HepG2 (cell line): Measurements from ENCODE around the gene TTBK1. TPM values are rescaled to one million over a fixed set of nuclear protein-coding genes. Genes with fewer than 3 reads are reported as not detected.
A peak's percentile ranks its signal among the peaks of the same experiment; 100 is the strongest.

Experiments
- AFF4 ChIP-seq: sonication (generic); formaldehyde crosslinking; IDR thresholded peaks from 2 replicates; pipeline ENCODE4 v1.4.0; 2020; ENCODE audit warnings: missing genetic modification reagents
- ATAD3A ChIP-seq: sonication (generic); formaldehyde crosslinking; IDR thresholded peaks from 2 replicates; pipeline ENCODE4 v1.4.0; 2020; ENCODE audit warnings: missing genetic modification reagents
- ATRX ChIP-seq: sonication (generic); formaldehyde crosslinking; IDR thresholded peaks from 2 replicates; pipeline ENCODE4 v1.4.0; 2020; ENCODE audit warnings: missing genetic modification reagents, borderline replicate concordance
- CBX2 ChIP-seq, 2 experiments: fragments of 200-600 bp in 1 of 2; sonication (generic); formaldehyde crosslinking in 1 of 2; IDR thresholded peaks; 2 replicates each; pipeline versions ENCODE4 v1.7.0 to v1.8.1; 2018 to 2022; ENCODE audit warnings: low read depth in 2 of 2, low read length in 1 of 2, mild to moderate bottlenecking in 1 of 2, missing genetic modification reagents in 1 of 2
- CENPX ChIP-seq: sonication (generic); formaldehyde crosslinking; IDR thresholded peaks from 2 replicates; pipeline ENCODE4 v1.9.0; 2021; ENCODE audit warnings: mild to moderate bottlenecking, missing genetic modification reagents, moderate library complexity
- FOSL2 ChIP-seq: sonication (generic); formaldehyde crosslinking; IDR thresholded peaks from 2 replicates; pipeline ENCODE4 v1.4.0; 2020; ENCODE audit warnings: missing genetic modification reagents
- HNRNPLL ChIP-seq: fragments of 200-400 bp; formaldehyde crosslinking; IDR thresholded peaks from 2 replicates; pipeline ENCODE4 v1.6.1; 2017; ENCODE audit warnings: mild to moderate bottlenecking, low read depth, low read length; ENCODE audit not compliant: poor library complexity, severe bottlenecking
- KAT2B ChIP-seq: fragments of 150-350 bp; IDR thresholded peaks from 2 replicates; pipeline ENCODE4 v1.6.1; 2014; ENCODE audit warnings: low read depth, low read length, borderline replicate concordance
- KDM2A ChIP-seq: sonication (generic); formaldehyde crosslinking; IDR thresholded peaks from 2 replicates; pipeline ENCODE4 v1.4.0; 2020; ENCODE audit warnings: low read depth, missing genetic modification reagents, borderline replicate concordance
- KLF13 ChIP-seq: sonication (generic); formaldehyde crosslinking; IDR thresholded peaks from 2 replicates; pipeline ENCODE4 v1.4.0; 2020; ENCODE audit warnings: mild to moderate bottlenecking, missing genetic modification reagents
- MEIS1 ChIP-seq: sonication (generic); formaldehyde crosslinking; IDR thresholded peaks from 2 replicates; pipeline ENCODE4 v1.9.0; 2021; ENCODE audit warnings: mild to moderate bottlenecking, missing genetic modification reagents, moderate library complexity, borderline replicate concordance
- MZF1 ChIP-seq: sonication (generic); formaldehyde crosslinking; IDR thresholded peaks from 2 replicates; pipeline ENCODE4 v1.8.1; 2023; ENCODE audit warnings: mild to moderate bottlenecking, missing genetic modification reagents, borderline replicate concordance
- NFE2L2 ChIP-seq: fragments of 150-350 bp; IDR thresholded peaks from 2 replicates; pipeline ENCODE4 v1.6.1; 2014; ENCODE audit warnings: low read length
- NONO ChIP-seq, 2 experiments: fragments of 450-650 bp in 1 of 2; sonication (generic) in 1 of 2; formaldehyde crosslinking in 1 of 2; IDR thresholded peaks in 1 of 2; conservative IDR thresholded peaks in 1 of 2; 2 replicates each; pipeline versions ENCODE4 v1.6.1 to v1.8.0; 2017 to 2022; ENCODE audit warnings: mild to moderate bottlenecking in 1 of 2, missing genetic modification reagents in 1 of 2, moderate library complexity in 1 of 2
- PCBP2 ChIP-seq: fragments of 200-400 bp; formaldehyde crosslinking; optimal IDR thresholded peaks from 2 replicates; pipeline ENCODE3; 2018; ENCODE audit warnings: low read length, low read depth; ENCODE audit not compliant: poor library complexity, severe bottlenecking
- PRMT3 ChIP-seq: sonication (generic); formaldehyde crosslinking; IDR thresholded peaks from 2 replicates; pipeline ENCODE4 v1.8.1; 2022; ENCODE audit warnings: low read depth, mild to moderate bottlenecking, moderate library complexity, missing genetic modification reagents, borderline replicate concordance
- RARA ChIP-seq: IDR thresholded peaks from 2 replicates; pipeline ENCODE4 v1.6.1; 2016; ENCODE audit warnings: missing genetic modification reagents, missing compliant biosample characterization
- RFXAP ChIP-seq: sonication (generic); formaldehyde crosslinking; IDR thresholded peaks from 2 replicates; pipeline ENCODE4 v1.4.0; 2020; ENCODE audit warnings: missing genetic modification reagents, borderline replicate concordance
- TBL1XR1 ChIP-seq: fragments of 150-350 bp; IDR thresholded peaks from 2 replicates; pipeline ENCODE4 v1.6.1; 2014; ENCODE audit warnings: borderline replicate concordance, low read length; ENCODE audit not compliant: partially characterized antibody
- ZBTB8A ChIP-seq: sonication (generic); formaldehyde crosslinking; IDR thresholded peaks from 2 replicates; pipeline ENCODE4 v1.4.0; 2020; ENCODE audit warnings: mild to moderate bottlenecking, low read depth, missing genetic modification reagents, borderline replicate concordance
- ZC3H13 ChIP-seq: sonication (generic); formaldehyde crosslinking; IDR thresholded peaks from 2 replicates; pipeline ENCODE4 v1.8.1; 2023; ENCODE audit warnings: mild to moderate bottlenecking, missing genetic modification reagents, moderate library complexity
- ZFP62 ChIP-seq: sonication (generic); formaldehyde crosslinking; IDR thresholded peaks from 2 replicates; pipeline ENCODE4 v1.4.0; 2020; ENCODE audit warnings: missing genetic modification reagents
- ZMYM4 ChIP-seq: sonication (generic); formaldehyde crosslinking; IDR thresholded peaks from 2 replicates; pipeline ENCODE4 v1.8.1; 2023; ENCODE audit warnings: mild to moderate bottlenecking, missing genetic modification reagents
- ZNF207 ChIP-seq: fragments of 450-650 bp; IDR thresholded peaks from 2 replicates; pipeline ENCODE4 v1.6.1; 2016; ENCODE audit warnings: antibody characterized with exemption, borderline replicate concordance
- ZNF484 ChIP-seq: sonication (generic); formaldehyde crosslinking; IDR thresholded peaks from 2 replicates; pipeline ENCODE4 v1.5.1; 2020; ENCODE audit warnings: mild to moderate bottlenecking, low read depth, missing genetic modification reagents, borderline replicate concordance
- ZNF775 ChIP-seq: sonication (generic); formaldehyde crosslinking; IDR thresholded peaks from 2 replicates; pipeline ENCODE4 v1.4.0; 2020; ENCODE audit warnings: missing genetic modification reagents, mild to moderate bottlenecking, moderate library complexity, borderline replicate concordance
- polyA plus RNA-seq, 8 experiments: library from polyadenylated mRNA; depleted of rRNA in 3 of 8; stranded (reverse) in 7 of 8; unstranded in 1 of 8; fragments of >200 nt; fragmentation: Illumina TruSeq in 4 of 8; extraction: Trizol in 4 of 8; gene quantifications; 2 replicates each; pipeline versions ENCODE4 v1.2.1 to v1.2.3, GENCODE V29; 2011 to 2016; ENCODE audit warnings: low read depth in 4 of 8, missing spikeins in 1 of 8, mixed read lengths in 1 of 8; ENCODE audit not compliant: insufficient read depth in 1 of 8
- total RNA-seq, 5 experiments: library from RNA; depleted of rRNA; stranded (reverse); fragments of >200 nt; fragmentation: Illumina TruSeq; extraction: Trizol; gene quantifications; 2 replicates each; pipeline ENCODE4 v1.2.3, GENCODE V29; 2016; ENCODE audit warnings: low read depth in 1 of 5

Gene TTBK1
- total and polyA plus RNA-seq, 2 of the 13 experiments (the other 11 are each of a cell fraction or from before 2014, with no cell fraction given), result 0.24 to 0.33 TPM

- no peak for TF ChIP-seq ZC3H13 (CRISPR knock-in tag)
- no peak for TF ChIP-seq KLF13
- TF ChIP-seq RARA (CRISPR knock-in tag), result peak; percentile 63
- TF ChIP-seq MZF1 (CRISPR knock-in tag), result no peak
- no peak for TF ChIP-seq ZNF484 (CRISPR knock-in tag)
- peak; percentile 86 for TF ChIP-seq KDM2A (CRISPR knock-in tag)
- TF ChIP-seq ZNF207, result no peak
- TF ChIP-seq PRMT3, result no peak
- TF ChIP-seq HNRNPLL, result no peak
- no peak for TF ChIP-seq ATRX (CRISPR knock-in tag)
- no peak for TF ChIP-seq ATAD3A
- TF ChIP-seq TBL1XR1, result no peak
- no peak for TF ChIP-seq CENPX (CRISPR knock-in tag)
- no peak for TF ChIP-seq NONO (IDR thresholded peaks at IDR 0.05)
- TF ChIP-seq NONO (CRISPR knock-in tag; conservative IDR thresholded peaks at IDR 0.05), result peak; percentile 64; the same call in 1 of the 2 replicates
- no peak for TF ChIP-seq RFXAP
- no peak for TF ChIP-seq PCBP2
- TF ChIP-seq CBX2 (IDR thresholded peaks at IDR 0.05; ENCODE audit: low read depth, low read length), result no peak
- TF ChIP-seq CBX2 (CRISPR knock-in tag; IDR thresholded peaks at IDR 0.05; ENCODE audit: low read depth), result 0 out of 2 replicates have a peak, but pooled peaks have one; percentile 55
- peak; percentile 45; the same call in 1 of the 2 replicates for TF ChIP-seq ZMYM4
- no peak for TF ChIP-seq AFF4 (CRISPR knock-in tag)
- TF ChIP-seq ZNF775 (CRISPR knock-in tag), result no peak
- TF ChIP-seq ZBTB8A (CRISPR knock-in tag), result no peak
- TF ChIP-seq MEIS1, result peak; percentile 86; the same call in 1 of the 2 replicates
- TF ChIP-seq ZFP62 (CRISPR knock-in tag), result no peak
- no peak for TF ChIP-seq KAT2B
- no peak for TF ChIP-seq NFE2L2
- TF ChIP-seq FOSL2 (CRISPR knock-in tag), result peak; percentile 70
Observed at GRCh38 chr6:43263314-43264178, 20.3 kb downstream of the TTBK1 start (continued).
